Stimulated activated memory B cell treated with anti-CD40 and anti-IgM and Interleukin-4, amounts not matched to agents 10 μg/mL and 1 μg/mL and 100 μg/mL, for 72 hours (primary cell): ENCODE measurements around the gene GPR84.
"Not testable (repeated sequence)": the region's sequence is repeated elsewhere in the genome, so short reads cannot be mapped to it uniquely, and the experiment has no call there.

ENCODE experiments used
- ATAC-seq: fragments of 150-1000 bp; cut with Tn5 transposase; 2 replicates; pipeline ENCODE4 v1.10.0; 2021
- H3K27ac Mint-ChIP-seq: one replicate; pipeline ENCODE4 v1.8.0; 2022; ENCODE audit warnings: mild to moderate bottlenecking, mixed read lengths
- H3K27me3 Mint-ChIP-seq: one replicate; pipeline ENCODE4 v1.8.0; 2022; ENCODE audit warnings: mixed read lengths
- H3K36me3 Mint-ChIP-seq: one replicate; pipeline ENCODE4 v1.8.0; 2022; ENCODE audit warnings: mixed read lengths
- H3K4me1 Mint-ChIP-seq: one replicate; pipeline ENCODE4 v1.8.0; 2022; ENCODE audit warnings: mixed read lengths
- H3K4me3 Mint-ChIP-seq: one replicate; pipeline ENCODE4 v1.8.0; 2022; ENCODE audit warnings: mild to moderate bottlenecking, moderate library complexity, mixed read lengths
- H3K9me3 Mint-ChIP-seq: one replicate; pipeline ENCODE4 v1.8.0; 2022; ENCODE audit warnings: mixed read lengths

GPR84 gene

GRCh38 chr12:54337280-54337842, 26.9 kb downstream of the GPR84 start:
- no peak for ATAC-seq
- Mint-ChIP-seq H3K4me1 (peaks cover 10% of the 10 kb centered on the region), H3K4me3 (no peak overlapping the region), H3K9me3 (no peaks in the 10 kb centered on the region), H3K36me3 (peaks cover 18% of the 10 kb centered on the region), H3K27ac (no peak overlapping the region), H3K27me3 (no peaks in the 10 kb centered on the region)

GRCh38 chr12:54333420-54334034, 30.8 kb downstream of the GPR84 start:
- Mint-ChIP-seq H3K27ac (no peak overlapping the region), H3K36me3 (peaks cover 5% of the 10 kb centered on the region), H3K9me3 (no peaks in the 10 kb centered on the region), H3K4me3 (no peak overlapping the region), H3K27me3 (no peaks in the 10 kb centered on the region), H3K4me1 (peaks cover 33% of the 10 kb centered on the region)
- no peak for ATAC-seq

- H3K27me3 Mint-ChIP-seq = no peaks in the 10 kb centered on the region
- no peak overlapping the region for H3K27ac Mint-ChIP-seq
- peaks cover 5% of the 10 kb centered on the region for H3K36me3 Mint-ChIP-seq
- no peak for ATAC-seq
- H3K4me1 Mint-ChIP-seq = peaks cover 34% of the 10 kb centered on the region
- no peak overlapping the region for H3K4me3 Mint-ChIP-seq
- H3K9me3 Mint-ChIP-seq = no peaks in the 10 kb centered on the region
Observed at GRCh38 chr12:54331461-54331860, 32.8 kb downstream of the GPR84 start.

GRCh38 chr12:54330442-54330841, 33.8 kb downstream of the GPR84 start:
- no peak overlapping the region for H3K4me3 Mint-ChIP-seq
- ATAC-seq = no peak
- no peaks in the 10 kb centered on the region for H3K9me3 Mint-ChIP-seq
- no peaks in the 10 kb centered on the region for H3K27me3 Mint-ChIP-seq
- H3K27ac Mint-ChIP-seq = no peak overlapping the region
- peaks cover 36% of the 10 kb centered on the region for H3K4me1 Mint-ChIP-seq
- peaks cover 5% of the 10 kb centered on the region for H3K36me3 Mint-ChIP-seq

- Mint-ChIP-seq H3K27ac (no peak overlapping the region), H3K4me1 (peaks cover 41% of the 10 kb centered on the region)
Observed at GRCh38 chr12:54329759-54330158, 34.5 kb downstream of the GPR84 start.

GRCh38 chr12:54328595-54329337, 35.5 kb downstream of the GPR84 start:
- no peaks in the 10 kb centered on the region for H3K9me3 Mint-ChIP-seq
- H3K27ac Mint-ChIP-seq = peak overlapping the region; percentile 37
- ATAC-seq = no peak
- no peak overlapping the region for H3K4me3 Mint-ChIP-seq
- H3K27me3 Mint-ChIP-seq = no peaks in the 10 kb centered on the region
- peaks cover 47% of the 10 kb centered on the region for H3K4me1 Mint-ChIP-seq
- peaks cover 5% of the 10 kb centered on the region for H3K36me3 Mint-ChIP-seq

More at GRCh38 chr12:54329759-54330158, 34.5 kb downstream of the GPR84 start:
- peaks cover 5% of the 10 kb centered on the region for H3K36me3 Mint-ChIP-seq
- no peak for ATAC-seq
- no peaks in the 10 kb centered on the region for H3K27me3 Mint-ChIP-seq
- H3K4me3 Mint-ChIP-seq = no peak overlapping the region
- no peaks in the 10 kb centered on the region for H3K9me3 Mint-ChIP-seq

- H3K36me3 Mint-ChIP-seq, H3K9me3 Mint-ChIP-seq, H3K27me3 Mint-ChIP-seq, ATAC-seq: not testable (repeated sequence)
- Mint-ChIP-seq H3K4me1 (peaks cover 44% of the 10 kb centered on the region), H3K27ac (peak overlapping the region; percentile 94), H3K4me3 (peak overlapping the region; percentile 88)
Observed at GRCh38 chr12:54325442-54326109, 38.7 kb downstream of the GPR84 start.

GRCh38 chr12:54324617-54325441, 39.5 kb downstream of the GPR84 start, which contains the start of gene COPZ1:
Gene COPZ1 (plus strand): TSS chr12:54325131. CDS start chr12:54325164, 33 bp downstream.
- ATAC-seq = peak; percentile 100
- Mint-ChIP-seq H3K36me3 (no peaks in the 10 kb centered on the region), H3K4me3 (peak within 1 kb of the TSS; percentile 88), H3K9me3 (no peaks in the 10 kb centered on the region), H3K27me3 (no peaks in the 10 kb centered on the region), H3K27ac (peak within 1 kb of the TSS; percentile 94), H3K4me1 (peaks cover 36% of the 10 kb centered on the region)

GRCh38 chr12:54321363-54321762, 42.9 kb downstream of the GPR84 start:
- H3K36me3 Mint-ChIP-seq = no peaks in the 10 kb centered on the region
- H3K27me3 Mint-ChIP-seq = no peaks in the 10 kb centered on the region
- H3K9me3 Mint-ChIP-seq = no peaks in the 10 kb centered on the region
- no peak overlapping the region for H3K27ac Mint-ChIP-seq
- H3K4me3 Mint-ChIP-seq = no peak overlapping the region
- no peak for ATAC-seq
- peaks cover 20% of the 10 kb centered on the region for H3K4me1 Mint-ChIP-seq
